DMS53 (cell line): Measurements from ENCODE around the gene POLR3B.
A peak's percentile ranks its signal among the peaks of the same experiment; 100 is the strongest.
"Not testable (repeated sequence)": the region's sequence is repeated elsewhere in the genome, so short reads cannot be mapped to it uniquely, and the experiment has no call there.

ENCODE experiments used
- DNase-seq: peaks from one replicate; lab custom pipeline; 2025; lab: John Stamatoyannopoulos, UW

Gene POLR3B

DNA sequence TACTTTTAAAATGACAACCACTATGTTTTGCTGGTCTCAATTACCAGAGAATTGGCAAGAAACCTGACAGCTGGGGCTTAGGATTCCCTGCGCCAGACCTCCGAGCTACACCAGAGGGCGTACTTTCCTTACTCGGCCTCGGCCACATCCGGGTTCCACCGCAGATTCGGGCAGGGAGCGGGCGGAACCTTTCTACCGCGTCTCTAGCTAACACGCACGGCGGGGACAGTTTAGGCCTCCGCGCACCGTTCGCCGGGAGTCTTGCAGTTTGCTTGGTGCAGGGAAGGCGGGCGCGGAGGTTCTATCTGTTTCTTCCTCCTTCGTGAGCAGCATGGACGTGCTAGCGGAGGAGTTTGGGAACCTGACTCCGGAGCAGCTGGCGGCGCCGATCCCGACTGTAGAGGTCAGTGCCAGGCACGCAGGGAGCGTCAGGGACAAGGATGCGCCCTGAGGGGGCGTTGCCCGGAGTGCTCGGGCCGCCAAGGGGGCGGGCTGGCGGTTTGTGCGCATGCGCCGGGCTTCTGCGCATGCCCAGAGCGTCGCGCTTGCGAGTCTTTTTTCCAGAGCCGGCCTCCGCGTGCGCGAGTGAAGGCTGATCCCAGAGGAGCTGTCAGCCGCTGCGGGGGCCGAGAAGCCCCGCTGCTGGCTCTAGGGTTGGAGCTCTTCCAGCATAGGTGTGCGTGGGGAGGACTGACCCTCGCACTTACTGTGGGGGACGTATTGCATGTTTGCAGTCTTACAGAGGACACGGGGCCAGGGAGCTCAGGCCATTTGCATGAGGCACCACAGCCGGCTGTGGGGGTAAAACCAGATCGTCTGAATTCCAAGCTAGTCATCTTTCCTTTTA is at the start of gene POLR3B:
POLR3B (plus strand) TSS at position 200 of the 847 bp plus-strand sequence; CDS start at position 332, 132 bp downstream.
- DNase-seq, result peak; percentile 99

DNA sequence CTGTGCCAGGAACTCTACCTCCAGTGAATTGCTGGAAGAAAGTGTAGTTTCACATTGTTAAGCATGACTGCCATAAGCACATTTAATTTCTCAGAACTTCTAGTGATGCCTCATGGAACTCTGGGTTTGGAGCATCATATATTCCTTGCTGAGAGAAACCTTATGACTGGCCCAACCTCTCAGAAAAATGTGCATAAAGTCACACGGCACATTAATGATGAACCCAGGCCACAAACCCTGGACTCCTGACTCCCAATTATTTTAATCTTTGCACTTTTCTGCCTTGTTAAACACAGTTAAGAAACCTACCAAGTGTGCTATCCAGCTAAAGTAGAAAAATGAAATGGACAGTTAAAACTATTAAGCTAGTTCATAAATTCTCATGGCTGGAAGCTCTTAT is 49.4 kb upstream of the POLR3B start:
- no peak for DNase-seq

DNA sequence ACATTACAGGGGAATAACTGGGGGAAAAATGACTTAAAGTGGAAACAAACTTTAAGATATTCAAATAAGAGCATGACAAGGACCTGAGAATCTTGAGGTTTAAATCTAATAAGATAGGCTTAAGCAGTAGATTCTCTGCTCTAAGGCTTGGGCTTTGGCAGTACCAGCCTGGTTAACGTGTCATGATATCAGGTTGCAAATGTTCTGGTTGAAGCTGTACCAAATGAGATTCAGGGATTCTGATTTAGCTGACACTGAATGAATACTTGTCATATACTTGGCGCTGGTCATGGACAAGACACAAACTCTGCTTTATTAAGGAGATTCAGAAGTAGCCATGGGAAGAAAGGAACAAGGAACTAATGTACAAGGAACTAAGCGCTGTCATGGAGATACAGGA is 48.9 kb upstream of the POLR3B start:
- DNase-seq, result no peak

DNA sequence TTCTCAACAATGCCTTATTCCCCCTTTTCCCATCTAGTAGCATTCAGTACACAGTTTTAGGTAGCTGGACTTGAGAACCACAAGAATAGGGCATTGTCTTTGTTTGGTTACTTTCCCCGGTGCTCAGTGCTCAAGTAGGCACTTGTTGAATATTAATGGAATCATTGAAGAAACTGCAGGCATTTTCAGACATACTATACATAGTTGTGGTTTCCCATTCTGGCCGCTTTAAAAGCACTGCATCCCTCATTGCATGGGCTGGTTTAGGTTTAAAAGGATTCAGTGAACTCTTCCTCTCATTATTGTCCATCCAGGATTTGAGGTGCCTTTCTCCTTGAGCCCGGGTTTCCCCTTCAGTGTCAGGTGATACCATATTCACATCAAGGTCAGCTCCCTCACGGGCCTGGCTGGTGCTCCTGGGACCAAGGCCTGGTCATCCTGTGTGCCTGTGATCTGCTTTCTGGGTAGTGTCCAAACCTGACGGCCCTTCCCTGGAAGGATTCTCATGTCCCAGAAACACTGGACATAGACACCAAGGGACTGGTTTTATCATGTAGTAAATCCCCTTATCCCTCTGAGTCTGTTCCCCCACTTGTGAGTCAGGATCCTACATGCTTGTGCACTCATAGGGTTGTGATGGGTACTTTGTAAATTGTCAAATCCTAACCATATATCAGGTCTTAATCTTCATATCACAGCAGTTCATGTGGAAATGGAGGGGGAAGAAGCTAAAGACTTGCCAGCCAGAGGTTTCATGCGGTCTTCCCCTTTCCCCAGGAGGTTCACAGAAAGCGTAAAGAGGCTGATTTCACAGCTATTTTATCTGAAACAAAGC is 47.7 kb upstream of the POLR3B start:
- no peak for DNase-seq

DNA sequence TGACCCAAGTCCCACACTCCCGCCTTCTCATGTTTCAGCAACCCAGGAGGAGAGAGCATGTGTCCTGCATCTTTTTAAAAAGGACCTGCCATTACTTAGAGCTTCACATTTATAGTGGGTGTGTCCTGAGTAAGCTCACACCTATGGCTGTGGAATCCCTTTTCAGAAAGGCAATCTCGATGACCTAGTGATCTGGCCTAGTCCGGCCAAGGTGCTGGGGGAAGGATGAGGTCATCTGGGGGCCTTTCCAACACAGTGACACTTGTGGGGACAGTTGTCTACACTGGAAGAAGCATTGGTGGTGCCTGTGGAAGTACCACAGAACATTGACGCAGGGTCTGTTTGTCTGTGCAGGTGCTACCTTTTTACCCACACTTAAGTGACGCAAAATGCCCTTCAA is 46.9 kb upstream of the POLR3B start:
- DNase-seq, result no peak

DNA sequence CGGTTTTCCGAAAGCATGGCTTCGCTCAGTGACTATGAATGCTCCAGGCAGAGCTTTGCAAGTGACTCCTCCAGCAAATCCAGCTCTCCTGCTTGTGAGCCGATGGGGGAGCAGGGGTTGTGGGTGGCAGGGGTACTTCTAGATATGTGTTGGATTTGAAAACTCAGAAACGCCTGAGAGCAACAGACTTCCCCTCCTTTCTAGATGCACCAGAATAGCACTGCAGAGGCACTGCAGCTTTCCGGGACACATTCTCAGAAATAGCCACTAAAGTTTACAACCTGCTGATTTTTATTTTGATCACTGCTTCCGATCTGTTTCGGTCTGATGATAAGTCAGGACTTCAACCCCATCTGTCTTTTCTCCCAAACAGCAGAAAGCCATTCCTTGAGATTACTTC is 46.4 kb upstream of the POLR3B start:
- no peak for DNase-seq

DNA sequence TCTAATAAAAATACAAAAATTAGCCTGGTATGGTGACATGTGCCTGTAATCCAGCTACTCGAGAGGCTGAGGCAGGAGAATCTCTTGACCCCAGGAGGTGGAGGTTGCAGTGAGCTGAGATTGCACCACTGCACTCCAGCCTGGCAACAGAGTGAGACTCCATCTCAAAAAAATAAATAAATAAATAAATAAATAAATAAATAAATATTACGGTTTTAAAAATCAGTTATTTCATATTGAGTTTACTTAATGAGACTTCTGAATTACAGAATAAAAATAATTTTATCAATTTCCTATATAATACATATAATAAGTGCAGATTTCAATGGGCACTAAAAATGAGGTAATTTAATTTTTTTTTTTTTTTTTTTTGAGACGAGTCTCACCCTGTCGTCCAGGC is 44.1 kb upstream of the POLR3B start:
- not testable (repeated sequence) for DNase-seq

DNA sequence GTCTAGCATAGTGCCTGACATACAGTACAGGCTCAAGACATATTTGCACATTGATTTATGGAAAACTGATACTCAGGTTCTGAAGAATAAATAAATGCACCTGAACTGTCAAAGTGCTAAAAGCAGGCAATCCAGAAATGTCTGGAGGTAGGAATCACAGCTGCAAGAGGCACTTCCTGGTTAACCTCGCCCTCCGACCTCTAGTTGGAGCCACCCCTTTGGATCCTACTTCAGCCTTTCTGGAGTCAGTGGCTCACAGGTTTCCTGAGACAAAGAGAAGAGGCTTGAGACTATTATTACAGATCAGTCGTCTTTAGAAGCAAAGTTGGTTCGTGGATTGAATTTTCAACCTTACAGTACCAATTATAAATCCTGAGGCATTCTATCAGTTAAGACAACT is 42.0 kb upstream of the POLR3B start:
- DNase-seq, result peak; percentile 15

DNA sequence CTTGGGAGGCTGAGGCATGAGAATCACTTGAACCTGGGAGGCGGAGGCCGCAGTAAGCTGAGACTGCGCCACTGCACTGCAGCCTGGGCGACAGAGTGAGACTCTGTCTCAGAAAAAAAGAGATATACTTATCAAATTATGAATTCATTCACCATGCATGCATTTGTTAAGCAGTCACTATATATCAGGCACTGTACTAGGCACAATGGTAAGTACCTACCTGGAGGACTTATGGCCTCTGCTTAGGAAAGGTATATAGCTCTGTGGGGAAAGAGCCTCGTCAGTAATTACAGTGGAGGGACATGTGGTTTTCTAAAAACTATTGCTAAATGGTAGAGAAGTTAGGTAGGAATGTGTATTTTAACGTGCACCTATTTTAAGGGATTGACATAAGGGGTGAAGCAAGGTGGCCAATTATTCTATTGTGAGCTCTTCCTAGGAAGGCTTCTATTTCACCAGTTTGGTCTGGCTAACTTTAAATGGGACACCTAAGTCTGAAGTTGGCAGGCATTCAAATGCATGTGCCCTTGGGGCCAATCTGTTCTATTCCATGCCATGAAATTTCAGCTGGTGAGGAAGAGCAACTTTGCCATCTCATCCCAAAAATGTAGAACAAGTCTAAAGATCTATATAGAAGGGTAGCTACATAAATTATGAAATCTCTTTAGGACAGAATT is 40.0 kb upstream of the POLR3B start:
- DNase-seq, result no peak

DNA sequence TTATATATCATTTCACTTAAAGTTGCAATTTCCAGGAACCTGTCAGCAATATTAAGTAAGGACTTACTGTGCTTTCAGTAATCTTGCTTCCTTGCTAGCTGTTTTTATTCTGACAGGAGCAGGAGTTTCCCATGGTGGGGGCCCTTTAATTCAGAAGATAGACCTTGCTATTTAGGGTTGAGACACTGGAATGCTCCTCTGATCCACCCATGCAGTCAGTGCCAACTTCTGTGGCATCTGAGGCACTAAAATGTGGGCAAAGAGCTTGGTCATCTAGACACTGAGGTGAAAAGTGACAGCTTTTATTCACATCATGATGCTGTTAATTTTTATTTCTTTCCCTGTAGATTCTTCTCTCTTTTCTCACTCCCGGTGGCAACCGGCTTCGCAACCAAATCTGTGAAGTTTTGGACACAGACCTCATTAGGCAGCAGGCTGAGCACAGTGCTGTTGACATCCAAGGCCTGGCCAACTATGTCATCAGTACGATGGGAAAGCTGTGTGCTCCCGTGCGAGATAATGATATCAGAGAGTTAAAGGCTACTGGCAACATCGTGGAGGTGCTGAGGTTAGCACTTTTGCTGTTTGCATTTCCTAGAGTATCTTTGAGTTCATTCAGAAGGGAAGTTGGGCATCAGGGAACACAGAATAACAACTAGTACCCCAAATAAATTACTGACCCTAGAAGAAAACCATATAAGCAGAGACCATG is 36.3 kb upstream of the POLR3B start:
- no peak for DNase-seq

DNA sequence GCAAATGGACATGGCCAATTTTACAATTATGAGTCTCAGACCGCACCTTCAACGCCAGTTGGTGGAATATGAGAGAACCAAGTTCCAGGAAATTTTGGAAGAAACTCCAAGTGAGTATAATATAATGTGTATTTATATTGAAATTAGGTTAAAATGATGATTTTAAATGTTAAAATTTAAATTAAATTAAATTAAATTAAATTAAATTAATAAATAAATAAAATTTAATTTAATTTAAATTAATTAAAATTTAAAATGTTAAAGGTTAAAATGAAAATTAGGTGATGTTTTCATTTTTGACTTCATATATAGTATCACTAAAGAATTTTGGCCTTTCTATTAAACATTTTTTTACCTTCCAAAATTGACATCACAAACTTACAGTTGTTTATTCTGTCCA is 34.0 kb upstream of the POLR3B start:
- DNase-seq, result no peak

DNA sequence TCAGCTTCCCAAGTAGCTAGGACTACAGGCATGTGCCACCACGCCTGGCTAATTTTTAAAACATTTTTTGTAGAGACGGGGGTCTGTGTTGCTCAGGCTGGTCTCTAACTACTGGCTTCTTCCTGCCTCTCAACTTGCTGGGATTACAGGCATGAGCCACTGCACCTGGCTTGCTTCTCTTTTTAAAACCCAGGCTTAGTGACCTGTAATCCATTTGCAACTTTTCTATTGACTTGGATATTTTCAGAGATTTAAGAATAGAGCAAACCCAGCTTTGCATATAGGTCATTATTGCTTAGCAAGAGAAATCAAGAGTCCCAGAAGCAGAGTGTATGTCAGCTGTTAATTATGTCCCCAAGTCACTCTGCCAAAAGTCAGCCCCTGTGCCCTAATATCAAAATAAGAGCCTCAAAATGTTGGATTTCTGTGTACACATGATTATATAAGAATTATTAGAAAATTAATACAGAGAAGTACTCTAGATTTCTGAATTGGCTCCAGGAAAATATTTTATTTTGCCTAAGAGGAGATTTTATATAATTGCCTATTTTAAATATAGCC is 30.2 kb upstream of the POLR3B start:
- DNase-seq, result no peak

DNA sequence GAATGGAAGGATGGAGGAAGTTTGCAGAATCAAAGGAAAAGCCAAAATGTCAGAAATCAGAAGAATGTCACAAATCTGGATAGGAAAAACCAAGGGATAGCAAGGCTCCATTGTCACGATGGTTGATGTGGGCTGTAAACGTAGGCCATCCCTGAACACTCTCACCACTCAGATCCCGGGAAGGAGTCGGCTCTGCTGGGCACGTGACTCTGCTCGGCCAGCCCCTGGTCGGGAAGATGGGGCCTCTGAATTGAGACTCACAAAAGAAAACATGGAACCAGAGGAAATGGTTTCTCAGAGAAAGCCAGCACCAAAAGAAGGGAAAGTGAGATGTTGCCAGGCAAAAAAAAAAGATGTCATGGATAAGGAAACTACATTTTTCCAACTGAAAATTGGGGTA is 28.8 kb upstream of the POLR3B start:
- DNase-seq, result no peak

DNA sequence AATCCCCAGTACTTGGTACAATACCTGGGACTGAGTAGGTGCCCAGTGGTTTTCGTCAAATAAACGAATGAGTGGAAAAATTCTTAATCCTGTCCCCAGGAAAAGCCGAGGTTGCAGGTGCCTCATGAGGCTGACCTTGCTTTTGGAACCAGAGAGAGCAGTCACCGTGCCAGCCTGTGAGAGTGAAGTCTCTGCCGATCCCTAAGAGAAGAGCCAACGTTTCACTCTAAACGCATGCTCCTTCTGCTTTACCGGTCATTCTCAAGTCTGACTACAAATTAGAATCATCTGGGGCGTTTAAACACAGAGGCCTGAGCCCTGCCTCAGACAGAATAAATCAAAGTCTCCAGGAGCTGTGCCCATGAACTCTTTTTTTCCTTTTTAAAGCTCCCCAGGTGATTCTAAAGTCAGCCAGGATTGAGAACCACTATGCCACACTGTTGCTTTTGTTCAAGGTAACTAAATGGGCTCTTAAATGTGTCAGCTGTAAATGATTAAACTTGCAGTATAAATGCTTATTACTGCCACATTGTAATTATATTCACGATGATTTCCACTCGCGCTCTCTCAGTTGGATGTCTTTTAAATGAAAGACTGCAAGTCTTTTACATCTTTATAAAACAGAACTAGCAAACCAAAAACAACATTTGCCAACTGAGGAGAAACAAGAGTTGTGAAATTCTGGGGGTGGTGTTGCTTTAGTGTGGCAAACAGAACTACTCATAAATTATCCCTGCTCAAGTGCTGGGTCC is 28.1 kb upstream of the POLR3B start:
- DNase-seq, result no peak

DNA sequence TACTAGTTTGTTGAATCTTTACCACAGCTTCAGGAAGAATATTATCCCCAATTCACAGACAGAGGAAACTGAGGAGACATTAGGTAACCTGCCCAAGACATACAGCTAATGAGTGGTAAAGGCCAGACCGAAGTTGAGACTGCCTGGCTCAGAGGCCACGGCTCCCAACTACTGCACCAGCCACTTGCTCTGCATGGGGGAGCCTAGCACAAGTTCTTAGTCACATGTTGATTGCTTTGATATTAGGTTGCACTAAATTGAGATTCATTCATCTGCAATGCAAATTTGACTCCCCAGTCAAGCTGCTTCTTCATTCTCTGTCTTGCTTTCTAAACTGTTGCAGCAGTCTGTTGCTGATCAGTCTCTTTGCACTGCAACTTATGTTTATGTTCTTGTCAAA is 25.9 kb upstream of the POLR3B start:
- DNase-seq, result no peak

DNA sequence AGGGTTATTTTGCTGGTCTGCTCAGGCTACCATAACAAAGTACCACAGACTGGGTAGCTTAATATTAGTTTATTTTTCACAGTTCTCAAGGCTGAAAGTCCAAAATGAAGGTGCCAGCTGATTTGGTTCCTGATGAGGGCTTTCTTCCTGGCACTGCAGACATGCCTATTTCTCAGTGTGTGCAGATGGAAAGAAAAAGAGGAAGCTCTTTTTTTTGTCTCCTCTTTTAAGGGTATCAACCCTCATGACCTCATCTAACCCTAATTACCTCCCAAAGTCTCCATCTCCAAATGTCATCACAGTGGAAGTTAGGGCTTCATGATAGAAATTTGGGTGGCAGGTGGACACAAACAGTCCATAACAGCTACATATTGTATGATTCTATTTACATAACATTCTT is 25.0 kb upstream of the POLR3B start:
- DNase-seq, result no peak

DNA sequence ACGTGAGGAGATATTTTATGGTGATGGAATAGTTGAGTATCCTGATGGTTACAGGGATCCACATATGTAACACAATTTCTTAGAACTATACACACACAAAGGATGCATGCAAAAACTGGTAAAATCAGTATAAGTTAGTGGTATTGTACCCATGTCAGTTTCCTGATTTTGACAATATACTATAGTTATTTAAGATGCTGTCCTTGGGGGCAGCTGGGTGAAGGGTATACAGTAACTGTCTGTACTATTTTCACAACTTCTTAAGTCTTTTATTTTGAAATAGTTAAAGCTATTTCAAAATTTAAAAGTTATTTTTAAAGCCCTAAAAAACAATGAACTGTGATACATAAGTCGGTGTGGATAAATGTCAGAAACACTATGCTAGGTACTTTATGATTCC is 24.5 kb upstream of the POLR3B start:
- no peak for DNase-seq

DNA sequence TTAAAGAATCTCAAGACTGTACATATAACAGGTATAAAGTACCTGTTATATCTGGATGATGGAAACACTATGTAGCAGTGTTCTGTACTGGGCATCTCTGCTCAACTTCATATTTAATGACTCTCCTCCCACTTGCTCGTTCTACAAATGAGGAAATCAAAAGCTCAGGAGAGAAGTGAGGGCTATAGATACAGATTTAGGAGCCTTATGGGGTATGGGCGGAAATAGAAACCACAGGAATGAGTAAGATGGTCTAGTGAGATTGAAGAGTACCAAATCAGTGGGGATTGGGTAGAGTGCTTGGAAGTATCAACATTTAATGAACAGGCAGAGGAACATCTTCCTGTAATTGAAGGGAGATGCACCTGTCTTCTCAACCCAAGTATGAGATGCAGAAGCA is 23.8 kb upstream of the POLR3B start:
- DNase-seq, result no peak

DNA sequence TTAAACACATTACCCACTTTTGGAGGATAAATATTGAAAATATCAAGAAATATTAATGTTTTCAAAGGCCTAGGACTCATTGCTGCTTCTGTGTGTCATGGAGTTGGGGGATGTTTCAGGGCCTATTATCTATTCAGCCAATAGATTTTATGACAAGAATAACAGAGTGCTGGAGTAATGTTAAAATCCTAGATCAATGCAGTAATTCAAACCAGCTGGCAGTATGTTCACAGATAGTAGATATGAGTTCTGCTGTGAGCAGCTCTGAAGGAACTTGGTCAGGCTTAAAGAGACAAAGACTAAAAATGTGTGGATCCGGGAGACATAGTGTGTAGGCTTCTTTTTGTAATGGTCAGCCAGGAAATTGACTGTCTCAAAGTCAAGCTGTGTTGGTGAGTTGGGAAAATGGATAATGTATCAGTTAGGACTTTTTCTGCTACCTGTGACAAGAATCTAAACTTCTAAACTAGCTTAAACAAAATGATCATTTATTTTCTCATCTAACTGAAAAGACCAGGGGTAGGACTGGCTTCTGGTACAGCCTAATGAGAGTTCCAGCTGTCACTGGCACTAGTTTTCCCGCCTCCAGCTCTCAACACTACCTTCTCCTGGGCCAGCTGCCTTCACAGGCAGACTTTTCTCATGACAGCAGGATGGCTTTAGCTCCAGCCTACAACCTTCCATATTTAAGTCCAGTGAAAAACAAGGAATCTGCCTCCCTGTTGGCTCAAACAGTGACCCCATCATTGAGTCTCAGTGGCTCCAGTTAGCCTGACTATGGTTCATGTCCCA is 16.3 kb upstream of the POLR3B start:
- DNase-seq, result no peak
